Gastroesophageal sphincter (tissue), 4 donors: ENCODE results near the gene NCKIPSD. TPM values are rescaled to one million over a fixed set of nuclear protein-coding genes. Genes with fewer than 3 reads are reported as not detected.

Source experiments
- ATAC-seq: fragments of 150-250 bp; one replicate; pipeline ENCODE4 v1.9.1; 2016; ENCODE audit warnings: mild to moderate bottlenecking, moderate library complexity
- H3K27ac ChIP-seq, 4 donors: fragments of 200-600 bp; sonication (generic) in 3 of 4; 1 replicate in 3 of 4; 2 replicates in 1 of 4; pipeline ENCODE4 v1.5.1; 2016 to 2019
- H3K27me3 ChIP-seq: fragments of 200-600 bp; sonication (generic); one replicate; pipeline ENCODE4 v1.5.1; 2019
- H3K36me3 ChIP-seq, 2 donors: fragments of 200-600 bp; sonication (generic); one replicate each; pipeline ENCODE4 v1.5.1; 2019; ENCODE audit warnings: control low read depth in 1 of 2
- H3K4me1 ChIP-seq, 3 donors: fragments of 200-600 bp; sonication (generic); 1 replicate in 2 of 3; 2 replicates in 1 of 3; pipeline ENCODE4 v1.5.1; 2016 to 2019; ENCODE audit warnings: control low read depth in 2 of 3
- H3K4me3 ChIP-seq, 2 donors: fragments of 200-600 bp; sonication (generic); one replicate each; pipeline ENCODE4 v1.5.1; 2019; ENCODE audit warnings: mild to moderate bottlenecking in 1 of 2, moderate library complexity in 1 of 2
- H3K9me3 ChIP-seq, 3 donors: fragments of 200-600 bp; sonication (generic); one replicate each; pipeline ENCODE4 v1.5.1; 2017 to 2019; ENCODE audit warnings: control low read depth in 2 of 3
- EP300 ChIP-seq: sonication (generic); formaldehyde crosslinking; IDR thresholded peaks from one replicate; pipeline ENCODE4 v1.6.1; 2017; ENCODE audit warnings: antibody characterized with exemption, mild to moderate bottlenecking
- POLR2A ChIP-seq, 2 donors: fragments of 450-650 bp; IDR thresholded peaks; one replicate each; pipeline ENCODE4 v1.6.1; 2017; ENCODE audit warnings: antibody characterized with exemption in 2 of 2, mild to moderate bottlenecking in 2 of 2, moderate library complexity in 1 of 2
- POLR2AphosphoS5 ChIP-seq: sonication (generic); formaldehyde crosslinking; IDR thresholded peaks from one replicate; pipeline ENCODE4 v1.6.1; 2017; ENCODE audit warnings: antibody characterized with exemption
- WGBS, 2 donors: methylation state at CpG; one replicate each; pipeline ENCODE4 v1.1.5; 2018; ENCODE audit warnings: low coverage in 1 of 2; 5-methylcytosine and 5-hydroxymethylcytosine counted together
- total RNA-seq, 4 donors: library from RNA; depleted of rRNA; stranded (reverse); fragments of >200 nt; gene quantifications; one replicate each; pipeline ENCODE4 v1.1.0, GENCODE V29; 2016
- TF ChIP-seq, protein P1 (sequence below), 4 experiments: fragments of 200-600 bp in 2 of 4; fragments of 450-650 bp in 2 of 4; sonication (generic) in 1 of 4; IDR thresholded peaks; one replicate each; pipeline ENCODE4 v1.5.1; 2017 to 2019; ENCODE audit warnings: antibody characterized with exemption in 4 of 4, mild to moderate bottlenecking in 2 of 4, moderate library complexity in 2 of 4

Gene NCKIPSD
- total RNA-seq, 4 donors from 2014 or later = 19.0 to 32.5 (median 21.1) TPM

DNA sequence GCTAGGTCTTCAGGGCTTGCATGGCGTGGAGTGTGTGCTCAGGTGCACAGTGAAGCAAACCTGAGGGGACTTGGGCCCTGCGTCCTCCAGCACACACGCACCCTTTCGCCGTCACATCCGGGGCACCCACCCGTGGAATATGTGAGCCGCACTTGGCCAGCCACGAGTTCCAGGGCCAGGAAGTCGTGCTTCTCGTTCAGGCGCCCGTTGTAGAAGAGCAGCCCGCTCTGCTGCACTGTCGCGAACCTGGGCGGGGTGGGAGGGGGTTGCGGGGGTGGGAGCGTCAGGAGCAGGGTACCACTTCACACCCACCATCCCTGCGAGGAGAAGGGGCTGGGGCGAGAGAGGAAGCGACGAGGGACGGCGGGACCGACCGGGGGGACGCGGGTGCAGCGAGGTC lies 30.1 kb downstream of the NCKIPSD start:
- Histone ChIP-seq H3K36me3 (no peaks in the 10 kb centered on the region), H3K4me3 (peak overlapping the region; percentile 39 to 70), H3K27me3 (peaks cover 23% of the 10 kb centered on the region), H3K4me1 (peaks cover 0 to 20% (median 8%) of the 10 kb centered on the region in 3 donors), H3K9me3 (no peaks in the 10 kb centered on the region), H3K27ac (peak overlapping the region in 3 of 4 donors; percentile 80 to 88 (median 82))
- ATAC-seq = no peak
- no CpG with 5 or more reads among the region's 30 CpGs for WGBS, 2 donors
- TF ChIP-seq POLR2AphosphoS5 = no peak
- TF ChIP-seq, protein P1, sequence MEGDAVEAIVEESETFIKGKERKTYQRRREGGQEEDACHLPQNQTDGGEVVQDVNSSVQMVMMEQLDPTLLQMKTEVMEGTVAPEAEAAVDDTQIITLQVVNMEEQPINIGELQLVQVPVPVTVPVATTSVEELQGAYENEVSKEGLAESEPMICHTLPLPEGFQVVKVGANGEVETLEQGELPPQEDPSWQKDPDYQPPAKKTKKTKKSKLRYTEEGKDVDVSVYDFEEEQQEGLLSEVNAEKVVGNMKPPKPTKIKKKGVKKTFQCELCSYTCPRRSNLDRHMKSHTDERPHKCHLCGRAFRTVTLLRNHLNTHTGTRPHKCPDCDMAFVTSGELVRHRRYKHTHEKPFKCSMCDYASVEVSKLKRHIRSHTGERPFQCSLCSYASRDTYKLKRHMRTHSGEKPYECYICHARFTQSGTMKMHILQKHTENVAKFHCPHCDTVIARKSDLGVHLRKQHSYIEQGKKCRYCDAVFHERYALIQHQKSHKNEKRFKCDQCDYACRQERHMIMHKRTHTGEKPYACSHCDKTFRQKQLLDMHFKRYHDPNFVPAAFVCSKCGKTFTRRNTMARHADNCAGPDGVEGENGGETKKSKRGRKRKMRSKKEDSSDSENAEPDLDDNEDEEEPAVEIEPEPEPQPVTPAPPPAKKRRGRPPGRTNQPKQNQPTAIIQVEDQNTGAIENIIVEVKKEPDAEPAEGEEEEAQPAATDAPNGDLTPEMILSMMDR (IDR thresholded peaks at IDR 0.05) = no peak
- TF ChIP-seq POLR2A (IDR thresholded peaks at IDR 0.05) = no peak
- TF ChIP-seq EP300 = no peak

- H3K4me3 ChIP-seq = no peak overlapping the region
- peaks cover 17% of the 10 kb centered on the region for H3K27me3 ChIP-seq
- no peak for TF ChIP-seq POLR2A (IDR thresholded peaks at IDR 0.05)
- no peak for TF ChIP-seq POLR2AphosphoS5
- TF ChIP-seq, protein P1 (IDR thresholded peaks at IDR 0.05) = no peak
- TF ChIP-seq EP300 = no peak
- WGBS, 2 donors = 91% methylated on average over 4 of the region's 12 CpGs; no CpG with 5 or more reads in 1 of the 2 donors
- H3K36me3 ChIP-seq = no peaks in the 10 kb centered on the region
- no peak for ATAC-seq
- H3K9me3 ChIP-seq = no peaks in the 10 kb centered on the region
- peak overlapping the region in 2 of 4 donors; percentile 80 to 88 for H3K27ac ChIP-seq
- H3K4me1 ChIP-seq = peaks cover 0 to 20% (median 8%) of the 10 kb centered on the region in 3 donors
These were observed 30.7 kb downstream of the NCKIPSD start for GRCh38 chr3:48655063-48655462.

GRCh38 chr3:48652923-48653715 lies 32.6 kb downstream of the NCKIPSD start:
- Histone ChIP-seq H3K9me3 (no peaks in the 10 kb centered on the region), H3K36me3 (no peaks in the 10 kb centered on the region), H3K27me3 (no peaks in the 10 kb centered on the region), H3K27ac (no peak overlapping the region), H3K4me1 (peaks cover 0 to 20% (median 8%) of the 10 kb centered on the region in 3 donors), H3K4me3 (no peak overlapping the region)
- no peak for ATAC-seq
- TF ChIP-seq EP300 = no peak
- WGBS, 2 donors = 75% methylated on average over 7 of the region's 15 CpGs; no CpG with 5 or more reads in 1 of the 2 donors

DNA sequence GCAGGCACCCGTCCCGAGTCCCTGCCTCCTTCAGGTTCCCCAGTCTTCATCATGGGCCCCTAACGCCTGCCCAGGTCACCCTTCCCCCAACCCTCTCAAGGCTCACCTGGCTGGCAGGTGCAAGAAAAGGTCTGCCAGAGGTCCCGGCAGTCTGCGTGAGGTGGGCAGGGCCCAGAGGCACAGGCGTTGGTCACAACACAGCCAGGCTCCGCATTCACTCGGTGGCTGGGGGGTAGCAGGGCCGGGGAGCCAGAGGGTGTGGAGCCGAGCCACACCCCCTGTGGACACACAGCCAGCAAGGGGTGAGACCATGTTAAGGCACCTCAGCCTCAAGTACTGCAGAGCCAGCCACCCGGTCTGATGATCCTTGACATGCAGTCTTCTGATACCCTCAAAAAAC lies 33.9 kb downstream of the NCKIPSD start:
- H3K27ac ChIP-seq = no peak overlapping the region
- ATAC-seq = no peak
- H3K27me3 ChIP-seq = no peaks in the 10 kb centered on the region
- H3K36me3 ChIP-seq = no peaks in the 10 kb centered on the region
- TF ChIP-seq, protein P1 (IDR thresholded peaks at IDR 0.05) = no peak
- H3K4me3 ChIP-seq = no peak overlapping the region
- no peaks in the 10 kb centered on the region for H3K9me3 ChIP-seq
- no CpG with 5 or more reads among the region's 11 CpGs for WGBS, 2 donors
- peaks cover 0 to 16% (median 8%) of the 10 kb centered on the region in 3 donors for H3K4me1 ChIP-seq

GRCh38 chr3:48650723-48651122 lies 35.0 kb downstream of the NCKIPSD start:
- ATAC-seq = no peak
- Histone ChIP-seq H3K4me1 (peaks cover 0 to 6% (median 3%) of the 10 kb centered on the region in 3 donors), H3K36me3 (no peaks in the 10 kb centered on the region), H3K9me3 (no peaks in the 10 kb centered on the region), H3K4me3 (no peak overlapping the region), H3K27ac (no peak overlapping the region), H3K27me3 (no peaks in the 10 kb centered on the region)
- WGBS, 2 donors = 81 to 94% methylated on average over 3 of the region's 12 CpGs
- TF ChIP-seq POLR2A (IDR thresholded peaks at IDR 0.05) (no peak), EP300 (no peak), POLR2AphosphoS5 (no peak)
- TF ChIP-seq, protein P1 (IDR thresholded peaks at IDR 0.05) = no peak
